ENCODE results near the gene SPEF1. TPM values are rescaled to one million over a fixed set of nuclear protein-coding genes. Genes with fewer than 3 reads are reported as not detected.

SPEF1 gene
- total and polyA plus RNA-seq, 2 of the 13 experiments (the other 11 are each of a cell fraction or from before 2014, with no cell fraction given): 0.11 to 0.27 TPM

DNA sequence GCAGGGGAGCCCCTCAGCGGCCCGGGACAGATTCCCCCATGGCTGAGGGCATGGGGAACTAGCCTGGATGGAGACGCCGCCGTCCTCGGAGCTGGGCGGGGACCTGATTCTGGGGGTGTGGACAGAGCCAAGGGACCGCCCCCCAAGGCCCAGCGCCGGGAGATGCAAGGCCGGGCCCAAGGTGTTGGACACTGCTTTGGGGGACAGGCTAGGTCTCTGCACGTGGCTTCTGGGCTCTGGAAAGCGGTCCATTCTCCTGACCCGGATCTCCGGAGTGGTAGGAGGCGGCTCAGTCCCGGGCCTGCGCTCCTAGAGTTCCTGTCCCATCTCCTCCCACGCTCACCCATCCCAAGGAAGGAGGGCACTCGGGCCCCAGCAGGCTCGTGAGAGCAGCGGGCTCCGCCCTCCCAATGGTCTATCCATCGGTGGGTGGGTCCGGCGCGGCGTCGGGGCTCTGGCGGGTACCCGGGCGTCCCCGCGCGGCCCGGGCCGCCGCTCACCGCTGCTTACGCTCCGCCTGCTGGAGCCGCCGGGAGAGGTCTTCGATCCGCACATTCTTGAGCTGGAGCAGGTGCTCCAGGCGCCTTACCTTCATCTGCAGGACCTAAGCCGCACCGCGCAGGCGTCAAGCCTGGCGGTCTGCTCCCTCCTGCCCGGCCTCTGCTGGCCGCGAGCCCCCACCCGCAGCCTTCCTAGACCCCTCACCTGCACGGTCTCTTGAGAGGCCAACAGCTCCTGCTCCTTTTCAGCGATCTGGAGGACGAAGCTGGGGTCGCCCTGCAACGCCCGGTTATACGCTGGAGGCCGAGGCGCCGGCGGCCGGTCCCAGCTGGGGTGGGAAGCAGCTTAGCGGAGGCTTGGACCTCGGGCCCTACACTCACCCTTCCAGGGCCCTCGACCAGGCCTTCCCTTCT, 3.3 kb downstream of the SPEF1 start (continued):
- no peak for TF ChIP-seq RORA (CRISPR knock-in tag; IDR thresholded peaks at IDR 0.05)
- no peak; the same call in 1 of the 2 replicates for TF ChIP-seq NR1H2 (CRISPR knock-in tag; IDR thresholded peaks at IDR 0.05; ENCODE audit: borderline replicate concordance, low read depth)
- TF ChIP-seq, protein P1, sequence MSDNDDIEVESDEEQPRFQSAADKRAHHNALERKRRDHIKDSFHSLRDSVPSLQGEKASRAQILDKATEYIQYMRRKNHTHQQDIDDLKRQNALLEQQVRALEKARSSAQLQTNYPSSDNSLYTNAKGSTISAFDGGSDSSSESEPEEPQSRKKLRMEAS (IDR thresholded peaks at IDR 0.05): peak; percentile 43; the same call in 1 of the 2 replicates
- no peak for TF ChIP-seq MLLT10 (CRISPR knock-in tag; IDR thresholded peaks at IDR 0.05)
- no peak for TF ChIP-seq ZNF780A (CRISPR knock-in tag; IDR thresholded peaks at IDR 0.05)
- TF ChIP-seq SMAD3 (CRISPR knock-in tag; IDR thresholded peaks at IDR 0.05): no peak
- peak; percentile 61; the same call in 1 of the 2 replicates for TF ChIP-seq ZNF552 (CRISPR knock-in tag; IDR thresholded peaks at IDR 0.05; ENCODE audit: borderline replicate concordance)
- TF ChIP-seq, protein P2, sequence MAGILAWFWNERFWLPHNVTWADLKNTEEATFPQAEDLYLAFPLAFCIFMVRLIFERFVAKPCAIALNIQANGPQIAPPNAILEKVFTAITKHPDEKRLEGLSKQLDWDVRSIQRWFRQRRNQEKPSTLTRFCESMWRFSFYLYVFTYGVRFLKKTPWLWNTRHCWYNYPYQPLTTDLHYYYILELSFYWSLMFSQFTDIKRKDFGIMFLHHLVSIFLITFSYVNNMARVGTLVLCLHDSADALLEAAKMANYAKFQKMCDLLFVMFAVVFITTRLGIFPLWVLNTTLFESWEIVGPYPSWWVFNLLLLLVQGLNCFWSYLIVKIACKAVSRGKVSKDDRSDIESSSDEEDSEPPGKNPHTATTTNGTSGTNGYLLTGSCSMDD (CRISPR knock-in tag; IDR thresholded peaks at IDR 0.05): no peak
- TF ChIP-seq FOXM1 (CRISPR knock-in tag; IDR thresholded peaks at IDR 0.05): no peak
- no peak for TF ChIP-seq TOE1 (CRISPR knock-in tag; IDR thresholded peaks at IDR 0.05)
- TF ChIP-seq DPF2 (CRISPR knock-in tag; IDR thresholded peaks at IDR 0.05; ENCODE audit: borderline replicate concordance, low read depth): no peak
- TF ChIP-seq ZNF207 (IDR thresholded peaks at IDR 0.05; ENCODE audit: borderline replicate concordance): no peak
- TF ChIP-seq KDM1A (CRISPR knock-in tag; IDR thresholded peaks at IDR 0.05): 0 out of 2 replicates have a peak, but pooled peaks have one; percentile 36
- TF ChIP-seq CHD4 (IDR thresholded peaks at IDR 0.05; ENCODE audit: borderline replicate concordance, low read length): no peak
- TF ChIP-seq, protein P3, sequence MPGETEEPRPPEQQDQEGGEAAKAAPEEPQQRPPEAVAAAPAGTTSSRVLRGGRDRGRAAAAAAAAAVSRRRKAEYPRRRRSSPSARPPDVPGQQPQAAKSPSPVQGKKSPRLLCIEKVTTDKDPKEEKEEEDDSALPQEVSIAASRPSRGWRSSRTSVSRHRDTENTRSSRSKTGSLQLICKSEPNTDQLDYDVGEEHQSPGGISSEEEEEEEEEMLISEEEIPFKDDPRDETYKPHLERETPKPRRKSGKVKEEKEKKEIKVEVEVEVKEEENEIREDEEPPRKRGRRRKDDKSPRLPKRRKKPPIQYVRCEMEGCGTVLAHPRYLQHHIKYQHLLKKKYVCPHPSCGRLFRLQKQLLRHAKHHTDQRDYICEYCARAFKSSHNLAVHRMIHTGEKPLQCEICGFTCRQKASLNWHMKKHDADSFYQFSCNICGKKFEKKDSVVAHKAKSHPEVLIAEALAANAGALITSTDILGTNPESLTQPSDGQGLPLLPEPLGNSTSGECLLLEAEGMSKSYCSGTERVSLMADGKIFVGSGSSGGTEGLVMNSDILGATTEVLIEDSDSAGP (CRISPR knock-in tag; IDR thresholded peaks at IDR 0.05; ENCODE audit: borderline replicate concordance): peak; percentile 73; the same call in 1 of the 2 replicates
- TF ChIP-seq ZNF563 (CRISPR knock-in tag; IDR thresholded peaks at IDR 0.05): 0 out of 2 replicates have a peak, but pooled peaks have one; percentile 9
- TF ChIP-seq RFXAP (CRISPR knock-in tag; IDR thresholded peaks at IDR 0.05; ENCODE audit: borderline replicate concordance): 0 out of 2 replicates have a peak, but pooled peaks have one; percentile 33
- TF ChIP-seq KAT7 (CRISPR knock-in tag; IDR thresholded peaks at IDR 0.05; ENCODE audit: borderline replicate concordance): no peak
- TF ChIP-seq, protein P4, sequence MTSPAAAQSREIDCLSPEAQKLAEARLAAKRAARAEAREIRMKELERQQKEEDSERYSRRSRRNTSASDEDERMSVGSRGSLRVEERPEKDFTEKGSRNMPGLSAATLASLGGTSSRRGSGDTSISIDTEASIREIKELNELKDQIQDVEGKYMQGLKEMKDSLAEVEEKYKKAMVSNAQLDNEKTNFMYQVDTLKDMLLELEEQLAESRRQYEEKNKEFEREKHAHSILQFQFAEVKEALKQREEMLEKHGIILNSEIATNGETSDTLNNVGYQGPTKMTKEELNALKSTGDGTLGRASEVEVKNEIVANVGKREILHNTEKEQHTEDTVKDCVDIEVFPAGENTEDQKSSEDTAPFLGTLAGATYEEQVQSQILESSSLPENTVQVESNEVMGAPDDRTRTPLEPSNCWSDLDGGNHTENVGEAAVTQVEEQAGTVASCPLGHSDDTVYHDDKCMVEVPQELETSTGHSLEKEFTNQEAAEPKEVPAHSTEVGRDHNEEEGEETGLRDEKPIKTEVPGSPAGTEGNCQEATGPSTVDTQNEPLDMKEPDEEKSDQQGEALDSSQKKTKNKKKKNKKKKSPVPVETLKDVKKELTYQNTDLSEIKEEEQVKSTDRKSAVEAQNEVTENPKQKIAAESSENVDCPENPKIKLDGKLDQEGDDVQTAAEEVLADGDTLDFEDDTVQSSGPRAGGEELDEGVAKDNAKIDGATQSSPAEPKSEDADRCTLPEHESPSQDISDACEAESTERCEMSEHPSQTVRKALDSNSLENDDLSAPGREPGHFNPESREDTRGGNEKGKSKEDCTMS (CRISPR knock-in tag; conservative IDR thresholded peaks at IDR 0.05): no peak
- TF ChIP-seq ZBTB3 (CRISPR knock-in tag; IDR thresholded peaks at IDR 0.05; ENCODE audit: borderline replicate concordance, low read depth): no peak
- peak; percentile 82 for TF ChIP-seq KLF12 (CRISPR knock-in tag; IDR thresholded peaks at IDR 0.05; ENCODE audit: borderline replicate concordance)
- 0 out of 2 replicates have a peak, but pooled peaks have one; percentile 62 for TF ChIP-seq ZNF34 (CRISPR knock-in tag; IDR thresholded peaks at IDR 0.05; ENCODE audit: borderline replicate concordance)
